Measurements from ENCODE around the gene DUT. TPM values are rescaled to one million over a fixed set of nuclear protein-coding genes. Genes with fewer than 3 reads are reported as not detected.

DUT gene
- 31.0 TPM for total RNA-seq

GRCh38 chr15:48330855-48331795 is at the start of gene DUT:
Gene DUT (plus strand): TSS chr15:48331429. CDS start chr15:48331516, 87 bp downstream.
- peak; percentile 95 for ATAC-seq
- peak; percentile 89 for DNase-seq (ENCODE audit: low spot score)

- DNase-seq (ENCODE audit: low spot score) (no peak), ATAC-seq (no peak)
Observed at GRCh38 chr15:48281674-48282073, 49.6 kb upstream of the DUT start.

- DNase-seq (ENCODE audit: low spot score) = no peak
- no peak for ATAC-seq
Observed at GRCh38 chr15:48282216-48282615, 49.0 kb upstream of the DUT start.

- ATAC-seq (peak; percentile 19), DNase-seq (ENCODE audit: low spot score) (no peak)
Observed at GRCh38 chr15:48283396-48284145, 47.7 kb upstream of the DUT start.

- peak; percentile 88 for ATAC-seq
- DNase-seq (ENCODE audit: low spot score) = no peak
Observed at GRCh38 chr15:48285329-48286214, 45.7 kb upstream of the DUT start.

GRCh38 chr15:48289628-48290027 is 41.6 kb upstream of the DUT start:
- DNase-seq (ENCODE audit: low spot score) (no peak), ATAC-seq (no peak)

- DNase-seq (ENCODE audit: low spot score) (no peak), ATAC-seq (no peak)
Observed at GRCh38 chr15:48292458-48292857, 38.8 kb upstream of the DUT start.

GRCh38 chr15:48297668-48298067 is 33.6 kb upstream of the DUT start:
- no peak for DNase-seq (ENCODE audit: low spot score)
- ATAC-seq = no peak

GRCh38 chr15:48298914-48299313 is 32.3 kb upstream of the DUT start:
- no peak for ATAC-seq

GRCh38 chr15:48300038-48300437 is 31.2 kb upstream of the DUT start:
- DNase-seq (ENCODE audit: low spot score) (no peak), ATAC-seq (no peak)

More at GRCh38 chr15:48298914-48299313, 32.3 kb upstream of the DUT start:
- no peak for DNase-seq (ENCODE audit: low spot score)

GRCh38 chr15:48304398-48304797 is 26.8 kb upstream of the DUT start:
- no peak for DNase-seq (ENCODE audit: low spot score)
- no peak for ATAC-seq

- DNase-seq (ENCODE audit: low spot score) (no peak), ATAC-seq (no peak)
Observed at GRCh38 chr15:48306639-48307038, 24.6 kb upstream of the DUT start.

- no peak for ATAC-seq
- no peak for DNase-seq (ENCODE audit: low spot score)
Observed at GRCh38 chr15:48307586-48307985, 23.6 kb upstream of the DUT start.

GRCh38 chr15:48309740-48310139 is 21.5 kb upstream of the DUT start:
- no peak for DNase-seq (ENCODE audit: low spot score)
- no peak for ATAC-seq

- DNase-seq (ENCODE audit: low spot score) (no peak), ATAC-seq (no peak)
Observed at GRCh38 chr15:48313216-48313615, 18.0 kb upstream of the DUT start.

- ATAC-seq (no peak), DNase-seq (ENCODE audit: low spot score) (no peak)
Observed at GRCh38 chr15:48315041-48315440, 16.2 kb upstream of the DUT start.

GRCh38 chr15:48317221-48317620 is 14.0 kb upstream of the DUT start:
- ATAC-seq = no peak

GRCh38 chr15:48318131-48318530 is 13.1 kb upstream of the DUT start:
- ATAC-seq (no peak), DNase-seq (ENCODE audit: low spot score) (no peak)

More at GRCh38 chr15:48317221-48317620, 14.0 kb upstream of the DUT start:
- DNase-seq (ENCODE audit: low spot score) = no peak

- DNase-seq (ENCODE audit: low spot score) (no peak), ATAC-seq (no peak)
Observed at GRCh38 chr15:48323294-48323693, 7.9 kb upstream of the DUT start.

GRCh38 chr15:48324949-48325348 is 6.3 kb upstream of the DUT start:
- DNase-seq (ENCODE audit: low spot score) (no peak), ATAC-seq (no peak)

- DNase-seq (ENCODE audit: low spot score) = no peak
- ATAC-seq = no peak
Observed at GRCh38 chr15:48325400-48325799, 5.8 kb upstream of the DUT start.

Measured in left lobe of liver (tissue), 2 donors.